Ishikawa (cell line): Measurements from ENCODE around the gene CXCL13.

Experiments
- CEBPB ChIP-seq: IDR thresholded peaks from 2 replicates; pipeline ENCODE4 v1.6.1; 2012
- CREB1 ChIP-seq: IDR thresholded peaks from 2 replicates; pipeline ENCODE4 v1.6.1; 2012; ENCODE audit warnings: low read depth
- EGR1 ChIP-seq: IDR thresholded peaks from 2 replicates; pipeline ENCODE4 v1.6.1; 2012
- EP300 ChIP-seq: IDR thresholded peaks from 2 replicates; pipeline ENCODE4 v1.6.1; 2012; ENCODE audit warnings: borderline replicate concordance
- FOXM1 ChIP-seq: IDR thresholded peaks from 2 replicates; pipeline ENCODE4 v1.6.1; 2012; ENCODE audit warnings: low read depth, borderline replicate concordance
- MAX ChIP-seq: IDR thresholded peaks from 2 replicates; pipeline ENCODE4 v1.6.1; 2012
- NFIC ChIP-seq: IDR thresholded peaks from 2 replicates; pipeline ENCODE4 v1.6.1; 2012
- RAD21 ChIP-seq: IDR thresholded peaks from 2 replicates; pipeline ENCODE4 v1.6.1; 2012; ENCODE audit warnings: low read depth
- REST ChIP-seq: IDR thresholded peaks from 2 replicates; pipeline ENCODE4 v1.6.1; 2012; ENCODE audit warnings: low read depth, mild to moderate bottlenecking
- TAF1 ChIP-seq: IDR thresholded peaks from 2 replicates; pipeline ENCODE4 v1.6.1; 2012; ENCODE audit warnings: low read depth, mild to moderate bottlenecking
- TCF12 ChIP-seq: IDR thresholded peaks from 2 replicates; pipeline ENCODE4 v1.6.1; 2012; ENCODE audit warnings: low read depth
- TEAD4 ChIP-seq: IDR thresholded peaks from 2 replicates; pipeline ENCODE4 v1.6.1; 2012
- USF1 ChIP-seq: IDR thresholded peaks from 2 replicates; pipeline ENCODE4 v1.6.1; 2012
- YY1 ChIP-seq: IDR thresholded peaks from 2 replicates; pipeline ENCODE4 v1.6.1; 2012; ENCODE audit warnings: low read depth
- ZBTB7A ChIP-seq: IDR thresholded peaks from 2 replicates; pipeline ENCODE4 v1.6.1; 2012; ENCODE audit warnings: low read depth

Gene CXCL13

GRCh38 chr4:77624213-77624612 lies 18.6 kb downstream of the CXCL13 start:
- TF ChIP-seq RAD21 = no peak
- no peak for TF ChIP-seq TCF12
- TF ChIP-seq TEAD4 = no peak
- TF ChIP-seq CEBPB = no peak
- no peak for TF ChIP-seq CREB1
- TF ChIP-seq REST = no peak
- TF ChIP-seq NFIC = no peak
- TF ChIP-seq TAF1 = no peak
- TF ChIP-seq MAX = no peak
- TF ChIP-seq FOXM1 = no peak
- TF ChIP-seq USF1 = no peak

- TF ChIP-seq USF1 = no peak
- no peak for TF ChIP-seq RAD21
- no peak for TF ChIP-seq TEAD4
- no peak for TF ChIP-seq REST
- TF ChIP-seq TCF12 = no peak
- TF ChIP-seq NFIC = no peak
- no peak for TF ChIP-seq EGR1
- no peak for TF ChIP-seq TAF1
- no peak for TF ChIP-seq CEBPB
- TF ChIP-seq EP300 = no peak
Measured at GRCh38 chr4:77625485-77625884, 19.9 kb downstream of the CXCL13 start.

- TF ChIP-seq TAF1 = no peak
Measured at GRCh38 chr4:77629885-77630284, 24.3 kb downstream of the CXCL13 start.

- TF ChIP-seq NFIC (no peak), FOXM1 (no peak), MAX (no peak), YY1 (no peak)
Measured at GRCh38 chr4:77631276-77631675, 25.7 kb downstream of the CXCL13 start.

- TF ChIP-seq TCF12 (no peak), TAF1 (no peak), CEBPB (no peak), TEAD4 (no peak)
Measured at GRCh38 chr4:77634132-77634785, 28.6 kb downstream of the CXCL13 start.

GRCh38 chr4:77635246-77635645 lies 29.6 kb downstream of the CXCL13 start:
- no peak for TF ChIP-seq TAF1
- TF ChIP-seq EGR1 = no peak
- TF ChIP-seq EP300 = no peak
- TF ChIP-seq FOXM1 = no peak
- TF ChIP-seq RAD21 = no peak
- TF ChIP-seq CREB1 = no peak
- no peak for TF ChIP-seq MAX
- TF ChIP-seq USF1 = no peak
- TF ChIP-seq TCF12 = no peak
- TF ChIP-seq CEBPB = no peak
- no peak for TF ChIP-seq NFIC
- TF ChIP-seq YY1 = no peak
- no peak for TF ChIP-seq REST
- TF ChIP-seq ZBTB7A = no peak
- TF ChIP-seq TEAD4 = no peak
